Adrenal gland (tissue), 5 donors: ENCODE data around the gene GRAMD1A.

ENCODE experiments used
- CTCF ChIP-seq, 6 experiments: fragments of 450-650 bp in 4 of 6; fragments of 200-600 bp in 2 of 6; sonication (generic) in 1 of 6; IDR thresholded peaks; 1 replicate in 5 of 6; 2 replicates in 1 of 6; pipeline versions ENCODE4 v1.5.1 to v1.8.0; 2016 to 2021; ENCODE audit warnings: antibody characterized with exemption in 6 of 6, mild to moderate bottlenecking in 2 of 6, moderate library complexity in 1 of 6
- POLR2A ChIP-seq, 2 donors: fragments of 450-650 bp; IDR thresholded peaks; one replicate each; pipeline ENCODE4 v1.6.1; 2017; ENCODE audit warnings: antibody characterized with exemption in 2 of 2, mild to moderate bottlenecking in 2 of 2, moderate library complexity in 1 of 2
- donor health status: DM: no; HTN: no; CAD: no.

GRCh38 chr19:35059006-35059798, 59.1 kb downstream of the GRAMD1A start:
- no peak for TF ChIP-seq CTCF (IDR thresholded peaks at IDR 0.05)
- no peak for TF ChIP-seq POLR2A (IDR thresholded peaks at IDR 0.05)
